K562 (cell line): Measurements from ENCODE around the gene TMEM237. TPM values are rescaled to one million over a fixed set of nuclear protein-coding genes. Genes with fewer than 3 reads are reported as not detected.

Source experiments
- ATAC-seq: fragments of 200-7000 bp; cut with Tn5 transposase; 3 replicates; pipeline ENCODE4 v1.9.1; 2020; ENCODE audit warnings: moderate library complexity
- BruUV-seq: library from RNA; stranded (reverse); fragments of 400-500 nt; replicated peaks from 2 replicates; lab custom pipeline; 2021; lab: Mats Ljungman, UMichigan
- CTCF ChIA-PET: fragments of 300-600 bp; formaldehyde crosslinking; extraction: SDS; loops from one replicate; lab custom pipeline; 2021; ENCODE audit warnings: low intra/inter-chr PET ratio; lab: Yijun Ruan, JAX
- POLR2A ChIA-PET: fragments of 300-600, 350-650 bp; sonication (Branson Sonifier 250); formaldehyde crosslinking; extraction: SDS; loops from one replicate; lab custom pipeline; 2021; ENCODE audit warnings: antibody characterized with exemption, inconsistent platforms; lab: Yijun Ruan, JAX
- DNase-seq, 4 experiments: peaks; one replicate each; pipeline versions ENCODE4 v3.0.0 to v3.0.0-alpha.2; 2011 to 2018; ENCODE audit warnings: low spot score in 3 of 4, mixed read lengths in 3 of 4; ENCODE audit errors: extremely low read depth in 1 of 4
- FAIRE-seq: peaks from 2 replicates; lab custom pipeline; 2011; peaks lifted over from hg19 to GRCh38; lab: Jason Lieb, UNC
- H2AFZ ChIP-seq: 2 replicates; pipeline ENCODE4 v1.6.0; 2011; ENCODE audit warnings: low read depth, low read length, control low read depth, inconsistent platforms
- H3K27ac ChIP-seq: fragments of 200-600 bp; 3 replicates; pipeline ENCODE4 v1.8.0; 2011; ENCODE audit warnings: low read depth, mild to moderate bottlenecking, control low read depth, inconsistent platforms, low read length, moderate library complexity, mixed read lengths; ENCODE audit errors: extremely low read depth
- H3K27me3 ChIP-seq, 2 experiments: fragments of 300-600 bp in 1 of 2; 2 replicates in 1 of 2; 3 replicates in 1 of 2; pipeline versions ENCODE4 v1.6.0 to v1.8.0; 2011; ENCODE audit warnings: inconsistent platforms in 2 of 2, low read length in 2 of 2, mild to moderate bottlenecking in 1 of 2, mixed read lengths in 1 of 2, moderate library complexity in 1 of 2; ENCODE audit not compliant: control insufficient read depth in 2 of 2, insufficient read depth in 2 of 2
- H3K36me3 ChIP-seq: fragments of 300-600 bp; 3 replicates; pipeline ENCODE4 v1.8.0; 2011; ENCODE audit warnings: mild to moderate bottlenecking, low read length, inconsistent platforms; ENCODE audit not compliant: control insufficient read depth, insufficient read depth
- H3K4me1 ChIP-seq, 2 experiments: fragments of 200-600 bp in 1 of 2; replicated peaks in 1 of 2; 2 replicates in 1 of 2; 3 replicates in 1 of 2; pipeline versions ENCODE4 v1.5.1 to v1.8.0; 2011; ENCODE audit warnings: inconsistent platforms in 2 of 2, low read length in 2 of 2, mild to moderate bottlenecking in 1 of 2, mixed read lengths in 1 of 2, moderate library complexity in 1 of 2; ENCODE audit not compliant: control insufficient read depth in 2 of 2, insufficient read depth in 2 of 2
- H3K4me2 ChIP-seq: 2 replicates; pipeline ENCODE4 v1.6.1; 2011; ENCODE audit warnings: low read length, control low read depth, inconsistent platforms, mixed read lengths; ENCODE audit not compliant: insufficient read depth
- H3K4me3 ChIP-seq: fragments of 200-600 bp; sonication (generic), shearing (Covaris generic); 2 replicates; pipeline ENCODE4 v1.5.1; 2016; ENCODE audit warnings: control low read depth, inconsistent platforms
- H3K79me2 ChIP-seq: fragments of 200-600 bp; 3 replicates; pipeline ENCODE4 v1.8.0; 2011; ENCODE audit warnings: low read length, inconsistent platforms; ENCODE audit not compliant: control insufficient read depth, insufficient read depth
- H3K9ac ChIP-seq, 2 experiments: 2 replicates each; pipeline versions ENCODE4 v1.6.0 to v1.6.1; 2011; ENCODE audit warnings: low read depth in 2 of 2, low read length in 2 of 2, control low read depth in 1 of 2, inconsistent platforms in 1 of 2, mild to moderate bottlenecking in 1 of 2, mixed read lengths in 1 of 2; ENCODE audit not compliant: insufficient read depth in 1 of 2
- H3K9me1 ChIP-seq: one replicate; pipeline ENCODE4 v1.6.0; 2011; ENCODE audit warnings: inconsistent platforms, mild to moderate bottlenecking, low read length, moderate library complexity; ENCODE audit not compliant: control insufficient read depth, insufficient read depth
- H3K9me3 ChIP-seq: replicated peaks from 2 replicates; pipeline ENCODE4 v1.5.1; 2011; ENCODE audit warnings: low read depth, low read length, inconsistent platforms; ENCODE audit not compliant: control insufficient read depth, insufficient read depth
- H4K20me1 ChIP-seq: replicated peaks from 2 replicates; pipeline ENCODE4 v1.6.1; 2011; ENCODE audit warnings: low read length, inconsistent platforms, mixed read lengths; ENCODE audit not compliant: control insufficient read depth, insufficient read depth
- EGR1 ChIP-seq: fragments of 450-650 bp; conservative IDR thresholded peaks from 2 replicates; pipeline ENCODE4 v1.6.1; 2017; ENCODE audit warnings: mild to moderate bottlenecking
- L3MBTL2 ChIP-seq: fragments of 450-650 bp; IDR thresholded peaks from 2 replicates; pipeline ENCODE4 v1.6.1; 2016; ENCODE audit warnings: mild to moderate bottlenecking, moderate library complexity
- MECOM ChIP-seq: fragments of 250-450 bp; sonication (Bioruptor Pico); IDR thresholded peaks from 2 replicates; pipeline ENCODE4 v1.8.0; 2022; ENCODE audit warnings: inconsistent platforms
- WGBS: fragments of 100-300 bp; shearing (Covaris generic); methylation state at CpG from one replicate; pipeline ENCODE4 v1.1.6; 2016; ENCODE audit warnings: low coverage, mixed read lengths; ENCODE audit not compliant: insufficient coverage; ENCODE audit errors: missing lambda C conversion rate; 5-methylcytosine and 5-hydroxymethylcytosine counted together
- in situ Hi-C: fragments of 300-500 bp; cut with MboI; formaldehyde crosslinking; loops from 4 replicates; pipeline ENCODE4 v1.15.0; 2018; ENCODE audit warnings: inconsistent platforms, mixed read lengths
- intact Hi-C: fragments of 100-400 bp; cut with micrococcal nuclease; formaldehyde crosslinking; loops from 2 replicates; pipeline ENCODE4 v1.14.2; 2022
- polyA plus RNA-seq, 8 experiments: library from polyadenylated mRNA; depleted of rRNA in 4 of 8; stranded (reverse) in 5 of 8; unstranded in 3 of 8; fragments of >200 nt; fragmentation: Nextera tagmentation in 2 of 8; fragmentation: Illumina TruSeq in 1 of 8; extraction: Ambion mirVana in 2 of 8; extraction: Trizol in 1 of 8; gene quantifications; 2 replicates each; pipeline versions ENCODE4 v1.2.1 to v1.2.3, GENCODE V29; 2011 to 2014; ENCODE audit warnings: inconsistent platforms in 1 of 8, missing spikeins in 1 of 8
- total RNA-seq, 7 experiments: library from RNA; depleted of rRNA in 6 of 7; stranded (reverse); fragments of >200 nt in 6 of 7; fragmentation: Illumina TruSeq in 2 of 7; extraction: Trizol in 2 of 7; gene quantifications; 2 replicates each; pipeline versions ENCODE4 v1.2.1 to v1.2.3, GENCODE V29; 2011 to 2021; ENCODE audit warnings: low replicate concordance in 1 of 7
- TF ChIP-seq, protein P1 (sequence below): fragments of 450-650 bp; IDR thresholded peaks from 2 replicates; pipeline ENCODE4 v1.6.1; 2016; ENCODE audit warnings: mild to moderate bottlenecking, moderate library complexity

The TMEM237 gene
- total and polyA plus RNA-seq, 9 of the 15 experiments (the other 6 are each of a cell fraction or from before 2014, with no cell fraction given): 6.2 to 25.6 (median 17.9) TPM

DNA sequence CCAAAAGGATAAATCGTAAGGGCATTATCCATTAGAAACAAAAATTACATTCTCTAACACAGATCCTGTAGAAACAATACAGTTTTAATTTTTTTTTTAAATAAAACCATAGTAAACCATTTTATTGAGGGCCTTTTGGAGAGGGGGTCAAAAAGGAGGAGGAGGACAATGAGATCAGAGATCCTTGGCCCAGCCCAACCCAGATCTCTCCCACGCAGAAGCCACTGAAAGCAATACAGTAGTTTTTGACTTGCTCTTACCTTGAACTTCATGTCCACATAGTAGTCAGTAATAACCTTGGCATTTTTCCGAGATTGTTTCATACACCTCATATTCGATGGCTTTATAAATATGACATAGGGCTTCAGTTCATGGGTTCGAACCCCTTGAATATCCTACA, 4.1 kb upstream of the TMEM237 start:
- no peak for ATAC-seq
- ChIA-PET CTCF (no interaction called here), POLR2A (interaction anchor here (1.1 kb wide), 1 partner anchor 9 kb away, joined by 8 read pairs; no protein-coding TSS in a partner anchor)
- TF ChIP-seq MECOM (CRISPR knock-in tag) (no peak), EGR1 (0 out of 2 replicates have a peak, but pooled peaks have one; percentile 23)
- Histone ChIP-seq H3K9ac (no peak overlapping the region), H2AFZ (no peak overlapping the region), H3K4me2 (no peak overlapping the region), H3K9me1 (no peaks in the 10 kb centered on the region), H3K4me1 (peaks cover 0 to 10% of the 10 kb centered on the region in 2 experiments; a peak in 1 of 5 replicates), H3K79me2 (no peaks in the 10 kb centered on the region), H3K27me3 (no peaks in the 10 kb centered on the region; a peak in 1 of 5 replicates), H4K20me1 (no peaks in the 10 kb centered on the region), H3K9me3 (no peaks in the 10 kb centered on the region), H3K27ac (no peak overlapping the region), H3K4me3 (no peak overlapping the region), H3K36me3 (no peaks in the 10 kb centered on the region)
- intact Hi-C loops (no loop called here), in situ Hi-C loops (no loop called here)
- peak in 2 of 4 experiments; percentile 10 to 11 for DNase-seq
- BruUV-seq: no TSS peak
- peak; percentile 49 for FAIRE-seq
- WGBS: 20% methylated on average over 5 of the region's 5 CpGs

DNA sequence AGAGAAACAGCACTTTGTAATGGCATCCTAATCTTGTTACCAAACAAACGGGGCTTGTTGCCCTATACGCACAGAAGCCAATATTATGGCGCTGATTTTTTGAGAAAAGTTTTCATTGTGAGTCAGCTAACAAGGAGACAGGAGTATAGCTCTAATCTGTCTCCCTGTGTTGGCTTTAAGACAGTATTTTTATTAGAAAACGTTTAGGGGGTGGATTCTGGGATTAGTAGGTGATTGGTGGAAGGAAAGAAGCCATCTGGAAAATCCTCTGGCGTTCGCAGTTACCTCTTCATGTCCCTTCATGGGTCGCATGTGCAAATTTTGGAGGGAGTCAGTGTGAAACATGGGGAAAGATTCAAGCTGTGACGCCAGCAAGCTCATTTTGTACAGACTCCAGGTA, 698 bp upstream of the TMEM237 start:
- H3K36me3 ChIP-seq: peaks cover 2% of the 10 kb centered on the region; the same call in 1 of the 3 replicates
- intact Hi-C loops (no loop called here), in situ Hi-C loops (no loop called here)
- H2AFZ ChIP-seq: peak overlapping the region; percentile 90; the same call in 1 of the 2 replicates
- H3K9ac ChIP-seq: no peak overlapping the region
- BruUV-seq: no TSS peak
- no peaks in the 10 kb centered on the region for H3K9me1 ChIP-seq
- no peaks in the 10 kb centered on the region for H3K9me3 ChIP-seq
- FAIRE-seq (no peak), DNase-seq (no peak), ATAC-seq (no peak)
- CTCF ChIA-PET: no interaction called here
- no peaks in the 10 kb centered on the region for H3K27me3 ChIP-seq
- H4K20me1 ChIP-seq: no peaks in the 10 kb centered on the region
- H3K4me2 ChIP-seq: no peak overlapping the region
- peaks cover 0 to 10% of the 10 kb centered on the region in 2 experiments; a peak in 1 of 5 replicates for H3K4me1 ChIP-seq
- POLR2A ChIA-PET: no interaction called here
- H3K27ac ChIP-seq: no peak overlapping the region
- peaks cover 4% of the 10 kb centered on the region; the same call in 1 of the 3 replicates for H3K79me2 ChIP-seq
- 27% methylated on average over 8 of the region's 8 CpGs for WGBS
- H3K4me3 ChIP-seq: 0 out of 2 replicates have a peak overlapping the region, but pooled peaks have one; percentile 67
- TF ChIP-seq L3MBTL2: peak; percentile 40; the same call in 1 of the 2 replicates
- TF ChIP-seq, protein P1, sequence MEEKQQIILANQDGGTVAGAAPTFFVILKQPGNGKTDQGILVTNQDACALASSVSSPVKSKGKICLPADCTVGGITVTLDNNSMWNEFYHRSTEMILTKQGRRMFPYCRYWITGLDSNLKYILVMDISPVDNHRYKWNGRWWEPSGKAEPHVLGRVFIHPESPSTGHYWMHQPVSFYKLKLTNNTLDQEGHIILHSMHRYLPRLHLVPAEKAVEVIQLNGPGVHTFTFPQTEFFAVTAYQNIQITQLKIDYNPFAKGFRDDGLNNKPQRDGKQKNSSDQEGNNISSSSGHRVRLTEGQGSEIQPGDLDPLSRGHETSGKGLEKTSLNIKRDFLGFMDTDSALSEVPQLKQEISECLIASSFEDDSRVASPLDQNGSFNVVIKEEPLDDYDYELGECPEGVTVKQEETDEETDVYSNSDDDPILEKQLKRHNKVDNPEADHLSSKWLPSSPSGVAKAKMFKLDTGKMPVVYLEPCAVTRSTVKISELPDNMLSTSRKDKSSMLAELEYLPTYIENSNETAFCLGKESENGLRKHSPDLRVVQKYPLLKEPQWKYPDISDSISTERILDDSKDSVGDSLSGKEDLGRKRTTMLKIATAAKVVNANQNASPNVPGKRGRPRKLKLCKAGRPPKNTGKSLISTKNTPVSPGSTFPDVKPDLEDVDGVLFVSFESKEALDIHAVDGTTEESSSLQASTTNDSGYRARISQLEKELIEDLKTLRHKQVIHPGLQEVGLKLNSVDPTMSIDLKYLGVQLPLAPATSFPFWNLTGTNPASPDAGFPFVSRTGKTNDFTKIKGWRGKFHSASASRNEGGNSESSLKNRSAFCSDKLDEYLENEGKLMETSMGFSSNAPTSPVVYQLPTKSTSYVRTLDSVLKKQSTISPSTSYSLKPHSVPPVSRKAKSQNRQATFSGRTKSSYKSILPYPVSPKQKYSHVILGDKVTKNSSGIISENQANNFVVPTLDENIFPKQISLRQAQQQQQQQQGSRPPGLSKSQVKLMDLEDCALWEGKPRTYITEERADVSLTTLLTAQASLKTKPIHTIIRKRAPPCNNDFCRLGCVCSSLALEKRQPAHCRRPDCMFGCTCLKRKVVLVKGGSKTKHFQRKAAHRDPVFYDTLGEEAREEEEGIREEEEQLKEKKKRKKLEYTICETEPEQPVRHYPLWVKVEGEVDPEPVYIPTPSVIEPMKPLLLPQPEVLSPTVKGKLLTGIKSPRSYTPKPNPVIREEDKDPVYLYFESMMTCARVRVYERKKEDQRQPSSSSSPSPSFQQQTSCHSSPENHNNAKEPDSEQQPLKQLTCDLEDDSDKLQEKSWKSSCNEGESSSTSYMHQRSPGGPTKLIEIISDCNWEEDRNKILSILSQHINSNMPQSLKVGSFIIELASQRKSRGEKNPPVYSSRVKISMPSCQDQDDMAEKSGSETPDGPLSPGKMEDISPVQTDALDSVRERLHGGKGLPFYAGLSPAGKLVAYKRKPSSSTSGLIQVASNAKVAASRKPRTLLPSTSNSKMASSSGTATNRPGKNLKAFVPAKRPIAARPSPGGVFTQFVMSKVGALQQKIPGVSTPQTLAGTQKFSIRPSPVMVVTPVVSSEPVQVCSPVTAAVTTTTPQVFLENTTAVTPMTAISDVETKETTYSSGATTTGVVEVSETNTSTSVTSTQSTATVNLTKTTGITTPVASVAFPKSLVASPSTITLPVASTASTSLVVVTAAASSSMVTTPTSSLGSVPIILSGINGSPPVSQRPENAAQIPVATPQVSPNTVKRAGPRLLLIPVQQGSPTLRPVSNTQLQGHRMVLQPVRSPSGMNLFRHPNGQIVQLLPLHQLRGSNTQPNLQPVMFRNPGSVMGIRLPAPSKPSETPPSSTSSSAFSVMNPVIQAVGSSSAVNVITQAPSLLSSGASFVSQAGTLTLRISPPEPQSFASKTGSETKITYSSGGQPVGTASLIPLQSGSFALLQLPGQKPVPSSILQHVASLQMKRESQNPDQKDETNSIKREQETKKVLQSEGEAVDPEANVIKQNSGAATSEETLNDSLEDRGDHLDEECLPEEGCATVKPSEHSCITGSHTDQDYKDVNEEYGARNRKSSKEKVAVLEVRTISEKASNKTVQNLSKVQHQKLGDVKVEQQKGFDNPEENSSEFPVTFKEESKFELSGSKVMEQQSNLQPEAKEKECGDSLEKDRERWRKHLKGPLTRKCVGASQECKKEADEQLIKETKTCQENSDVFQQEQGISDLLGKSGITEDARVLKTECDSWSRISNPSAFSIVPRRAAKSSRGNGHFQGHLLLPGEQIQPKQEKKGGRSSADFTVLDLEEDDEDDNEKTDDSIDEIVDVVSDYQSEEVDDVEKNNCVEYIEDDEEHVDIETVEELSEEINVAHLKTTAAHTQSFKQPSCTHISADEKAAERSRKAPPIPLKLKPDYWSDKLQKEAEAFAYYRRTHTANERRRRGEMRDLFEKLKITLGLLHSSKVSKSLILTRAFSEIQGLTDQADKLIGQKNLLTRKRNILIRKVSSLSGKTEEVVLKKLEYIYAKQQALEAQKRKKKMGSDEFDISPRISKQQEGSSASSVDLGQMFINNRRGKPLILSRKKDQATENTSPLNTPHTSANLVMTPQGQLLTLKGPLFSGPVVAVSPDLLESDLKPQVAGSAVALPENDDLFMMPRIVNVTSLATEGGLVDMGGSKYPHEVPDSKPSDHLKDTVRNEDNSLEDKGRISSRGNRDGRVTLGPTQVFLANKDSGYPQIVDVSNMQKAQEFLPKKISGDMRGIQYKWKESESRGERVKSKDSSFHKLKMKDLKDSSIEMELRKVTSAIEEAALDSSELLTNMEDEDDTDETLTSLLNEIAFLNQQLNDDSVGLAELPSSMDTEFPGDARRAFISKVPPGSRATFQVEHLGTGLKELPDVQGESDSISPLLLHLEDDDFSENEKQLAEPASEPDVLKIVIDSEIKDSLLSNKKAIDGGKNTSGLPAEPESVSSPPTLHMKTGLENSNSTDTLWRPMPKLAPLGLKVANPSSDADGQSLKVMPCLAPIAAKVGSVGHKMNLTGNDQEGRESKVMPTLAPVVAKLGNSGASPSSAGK: peak; percentile 25; the same call in 1 of the 2 replicates
